HepG2 (cell line): ENCODE measurements around the gene SP7. TPM values are rescaled to one million over a fixed set of nuclear protein-coding genes. Genes with fewer than 3 reads are reported as not detected.

Experiments
- BCLAF1 ChIP-seq: fragments of 450-650 bp; IDR thresholded peaks from 2 replicates; pipeline ENCODE4 v1.6.1; 2017; ENCODE audit warnings: mild to moderate bottlenecking
- CHD2 ChIP-seq: IDR thresholded peaks from 2 replicates; pipeline ENCODE4 v1.6.1; 2011; ENCODE audit warnings: low read depth, low read length, improper control_type of control experiment
- CHD4 ChIP-seq: fragments of 200-600 bp; sonication (generic); IDR thresholded peaks from 2 replicates; pipeline ENCODE4 v1.7.0; 2017; ENCODE audit warnings: mild to moderate bottlenecking, low read length, borderline replicate concordance
- CREB1 ChIP-seq, 2 experiments: fragments of 450-650 bp in 1 of 2; IDR thresholded peaks; 2 replicates each; pipeline ENCODE4 v1.6.1; 2016 to 2017; ENCODE audit warnings: control low read depth in 1 of 2, mild to moderate bottlenecking in 1 of 2, missing compliant biosample characterization in 1 of 2, missing genetic modification characterization in 1 of 2
- DR1 ChIP-seq: sonication (generic); formaldehyde crosslinking; IDR thresholded peaks from 2 replicates; pipeline ENCODE4 v1.8.0; 2021; ENCODE audit warnings: mild to moderate bottlenecking, missing genetic modification reagents, inconsistent platforms
- DZIP1 ChIP-seq: sonication (generic); formaldehyde crosslinking; IDR thresholded peaks from 2 replicates; pipeline ENCODE4 v1.5.0; 2020; ENCODE audit warnings: mild to moderate bottlenecking, missing genetic modification reagents
- GATA4 ChIP-seq: sonication (generic); IDR thresholded peaks from 2 replicates; pipeline ENCODE4 v1.6.1; 2016; ENCODE audit warnings: antibody characterized with exemption, low read depth, borderline replicate concordance
- NCOA2 ChIP-seq: sonication (generic); formaldehyde crosslinking; IDR thresholded peaks from 2 replicates; pipeline ENCODE4 v1.8.0; 2022; ENCODE audit warnings: inconsistent platforms
- NPAS2 ChIP-seq: sonication (generic); formaldehyde crosslinking; IDR thresholded peaks from 2 replicates; pipeline ENCODE4 v1.8.0; 2022; ENCODE audit warnings: mild to moderate bottlenecking, missing genetic modification reagents, borderline replicate concordance
- PAX8 ChIP-seq: sonication (generic); formaldehyde crosslinking; IDR thresholded peaks from 2 replicates; pipeline ENCODE4 v1.8.0; 2022; ENCODE audit warnings: mild to moderate bottlenecking, missing genetic modification reagents, borderline replicate concordance
- PHF21A ChIP-seq: sonication (generic); formaldehyde crosslinking; IDR thresholded peaks from 2 replicates; pipeline ENCODE4 v1.5.0; 2020; ENCODE audit warnings: mild to moderate bottlenecking, missing genetic modification reagents
- RCOR2 ChIP-seq: IDR thresholded peaks from 2 replicates; pipeline ENCODE4 v1.6.1; 2016; ENCODE audit warnings: missing biosample characterization, missing genetic modification reagents
- SPEN ChIP-seq: sonication (generic); formaldehyde crosslinking; IDR thresholded peaks from 2 replicates; pipeline ENCODE4 v1.5.1; 2020; ENCODE audit warnings: low read depth, mild to moderate bottlenecking, missing genetic modification reagents
- TCF7L2 ChIP-seq: IDR thresholded peaks from 2 replicates; pipeline ENCODE4 v1.6.1; 2011; ENCODE audit warnings: mild to moderate bottlenecking, low read depth, low read length, moderate library complexity
- ZBTB3 ChIP-seq: sonication (generic); formaldehyde crosslinking; IDR thresholded peaks from 2 replicates; pipeline ENCODE4 v1.4.0; 2020; ENCODE audit warnings: low read depth, mild to moderate bottlenecking, moderate library complexity, missing genetic modification reagents, borderline replicate concordance
- ZC3H4 ChIP-seq: sonication (generic); formaldehyde crosslinking; IDR thresholded peaks from 2 replicates; pipeline ENCODE4 v1.4.0; 2020; ENCODE audit warnings: missing genetic modification reagents, borderline replicate concordance
- ZFP91 ChIP-seq: sonication (generic); formaldehyde crosslinking; IDR thresholded peaks from 2 replicates; pipeline ENCODE4 v1.9.0; 2022; ENCODE audit warnings: missing genetic modification reagents, mild to moderate bottlenecking, borderline replicate concordance
- ZNF121 ChIP-seq: sonication (generic); formaldehyde crosslinking; IDR thresholded peaks from 2 replicates; pipeline ENCODE4 v1.5.0; 2020; ENCODE audit warnings: mild to moderate bottlenecking, missing genetic modification reagents
- ZNF564 ChIP-seq: sonication (generic); formaldehyde crosslinking; IDR thresholded peaks from 2 replicates; pipeline ENCODE4 v1.8.1; 2023; ENCODE audit warnings: mild to moderate bottlenecking, missing genetic modification reagents
- ZNF567 ChIP-seq: sonication (generic); formaldehyde crosslinking; IDR thresholded peaks from 2 replicates; pipeline ENCODE4 v1.8.1; 2023; ENCODE audit warnings: mild to moderate bottlenecking, missing genetic modification reagents, borderline replicate concordance
- ZNF691 ChIP-seq: sonication (generic); formaldehyde crosslinking; IDR thresholded peaks from 2 replicates; pipeline ENCODE4 v1.4.0; 2020; ENCODE audit warnings: missing genetic modification reagents, low read depth, mild to moderate bottlenecking, borderline replicate concordance
- ZNF792 ChIP-seq: IDR thresholded peaks from 2 replicates; pipeline ENCODE4 v1.6.1; 2016
- polyA plus RNA-seq, 8 experiments: library from polyadenylated mRNA; depleted of rRNA in 3 of 8; stranded (reverse) in 7 of 8; unstranded in 1 of 8; fragments of >200 nt; fragmentation: Illumina TruSeq in 4 of 8; extraction: Trizol in 4 of 8; gene quantifications; 2 replicates each; pipeline versions ENCODE4 v1.2.1 to v1.2.3, GENCODE V29; 2011 to 2016; ENCODE audit warnings: low read depth in 4 of 8, missing spikeins in 1 of 8, mixed read lengths in 1 of 8; ENCODE audit not compliant: insufficient read depth in 1 of 8
- total RNA-seq, 5 experiments: library from RNA; depleted of rRNA; stranded (reverse); fragments of >200 nt; fragmentation: Illumina TruSeq; extraction: Trizol; gene quantifications; 2 replicates each; pipeline ENCODE4 v1.2.3, GENCODE V29; 2016; ENCODE audit warnings: low read depth in 1 of 5

SP7 gene
- total and polyA plus RNA-seq, 2 of the 13 experiments (the other 11 are each of a cell fraction or from before 2014, with no cell fraction given), result not detected

GRCh38 chr12:53324779-53325510 is 11.2 kb downstream of the SP7 start (continued):
- TF ChIP-seq PHF21A (CRISPR knock-in tag), result peak; percentile 87; the same call in 1 of the 2 replicates
- peak; percentile 74 for TF ChIP-seq SPEN (CRISPR knock-in tag)
- no peak for TF ChIP-seq ZNF121 (CRISPR knock-in tag)
- TF ChIP-seq TCF7L2, result no peak; the same call in 1 of the 2 replicates
- TF ChIP-seq BCLAF1, result no peak
- TF ChIP-seq DZIP1, result no peak
- TF ChIP-seq ZC3H4, result no peak
- no peak for TF ChIP-seq GATA4
- no peak for TF ChIP-seq NPAS2 (CRISPR knock-in tag)
- TF ChIP-seq DR1 (CRISPR knock-in tag), result peak; percentile 76
- TF ChIP-seq ZNF564 (CRISPR knock-in tag), result peak; percentile 63
- no peak for TF ChIP-seq PAX8 (CRISPR knock-in tag)
- peak; percentile 76; the same call in 1 of the 2 replicates for TF ChIP-seq ZNF567 (CRISPR knock-in tag)
- TF ChIP-seq RCOR2 (CRISPR knock-in tag), result no peak; the same call in 1 of the 2 replicates
- no peak for TF ChIP-seq CHD4
- 0 out of 2 replicates have a peak, but pooled peaks have one; percentile 21 for TF ChIP-seq NCOA2 (CRISPR knock-in tag)
- TF ChIP-seq ZNF792 (CRISPR knock-in tag), result peak; percentile 70; the same call in 1 of the 2 replicates
- 0 out of 2 replicates have a peak, but pooled peaks have one; percentile 30 for TF ChIP-seq CREB1 (IDR thresholded peaks at IDR 0.05)
- TF ChIP-seq CREB1 (CRISPR knock-in tag; IDR thresholded peaks at IDR 0.05), result peak; percentile 29; the same call in 1 of the 2 replicates
- TF ChIP-seq ZNF691, result no peak
- no peak; the same call in 1 of the 2 replicates for TF ChIP-seq ZBTB3
- TF ChIP-seq CHD2, result no peak
- peak; percentile 98 for TF ChIP-seq ZFP91 (CRISPR knock-in tag)
